Omental fat pad (tissue), 4 donors: ENCODE measurements around the gene SDK2. TPM values are rescaled to one million over a fixed set of nuclear protein-coding genes. Genes with fewer than 3 reads are reported as not detected.

Source experiments
- ATAC-seq: fragments of 150-250 bp; one replicate; pipeline ENCODE4 v1.9.1; 2016; ENCODE audit warnings: mild to moderate bottlenecking, moderate library complexity; ENCODE audit not compliant: low FRiP score
- DNase-seq: peaks from one replicate; pipeline ENCODE4 v3.0.0-alpha.2; 2019; ENCODE audit warnings: low spot score
- CTCF ChIP-seq, 3 donors: fragments of 450-650 bp; IDR thresholded peaks; one replicate each; pipeline ENCODE4 v1.5.1; 2016 to 2017; ENCODE audit warnings: antibody characterized with exemption in 3 of 3, mild to moderate bottlenecking in 3 of 3, moderate library complexity in 2 of 3
- total RNA-seq, 4 donors: library from RNA; depleted of rRNA; stranded (reverse); fragments of >200 nt; gene quantifications; one replicate each; pipeline ENCODE4 v1.1.0, GENCODE V29; 2016

SDK2 gene
- total RNA-seq, 4 donors from 2014 or later, result 0.46 to 1.4 (median 0.64) TPM

- no peak for DNase-seq
- no peak for TF ChIP-seq CTCF (IDR thresholded peaks at IDR 0.05)
- no peak for ATAC-seq
Observed at GRCh38 chr17:73564843-73565242, 79.4 kb downstream of the SDK2 start.

GRCh38 chr17:73562896-73563295 lies 81.3 kb downstream of the SDK2 start:
- no peak for ATAC-seq
- TF ChIP-seq CTCF (IDR thresholded peaks at IDR 0.05), result no peak
- no peak for DNase-seq

- DNase-seq (no peak), ATAC-seq (no peak)
- TF ChIP-seq CTCF (IDR thresholded peaks at IDR 0.05), result no peak
Observed at GRCh38 chr17:73561111-73561510, 83.1 kb downstream of the SDK2 start.

- ATAC-seq (no peak), DNase-seq (no peak)
- no peak for TF ChIP-seq CTCF (IDR thresholded peaks at IDR 0.05)
Observed at GRCh38 chr17:73560661-73561060, 83.6 kb downstream of the SDK2 start.

GRCh38 chr17:73559532-73559931 lies 84.7 kb downstream of the SDK2 start:
- DNase-seq, result no peak
- no peak for TF ChIP-seq CTCF (IDR thresholded peaks at IDR 0.05)
- ATAC-seq, result no peak

GRCh38 chr17:73555199-73555960 lies 88.9 kb downstream of the SDK2 start:
- DNase-seq (no peak), ATAC-seq (no peak)
- no peak for TF ChIP-seq CTCF (IDR thresholded peaks at IDR 0.05)

GRCh38 chr17:73554498-73554897 lies 89.7 kb downstream of the SDK2 start:
- ATAC-seq, result no peak
- TF ChIP-seq CTCF (IDR thresholded peaks at IDR 0.05), result no peak

More at GRCh38 chr17:73554498-73554897, 89.7 kb downstream of the SDK2 start:
- DNase-seq, result no peak
